ENCODE data around the gene C3orf49.
A peak's percentile ranks its signal among the peaks of the same experiment; 100 is the strongest.

Gene C3orf49

DNA sequence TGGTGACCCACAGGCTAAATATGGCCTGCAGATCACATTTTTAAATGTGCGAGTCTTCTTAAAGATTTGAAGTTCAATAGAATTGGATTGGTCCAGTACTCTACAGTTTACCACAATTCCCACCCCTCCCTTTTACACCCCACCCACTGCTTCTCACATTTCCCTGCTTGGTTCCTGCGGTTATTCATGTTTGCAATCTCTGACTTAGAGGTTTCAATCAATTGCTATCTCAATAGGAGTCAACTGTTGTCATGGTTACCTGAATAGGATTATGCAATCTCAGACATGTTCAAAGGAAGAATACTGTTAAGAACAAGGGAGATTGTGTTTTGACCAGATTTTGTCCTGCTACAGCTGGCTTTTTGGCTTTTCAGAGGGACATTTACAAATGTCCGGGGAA lies 4.9 kb upstream of the C3orf49 start:
- Histone ChIP-seq H2BK15ac (ENCODE audit: low read length) (no peak overlapping the region), H3K14ac (ENCODE audit: low read length) (no peak overlapping the region), H3K79me1 (ENCODE audit: low read depth, low read length) (no peaks in the 10 kb centered on the region), H4K8ac (ENCODE audit: low read depth, low read length) (no peak overlapping the region), H2BK12ac (ENCODE audit: low read length) (no peak overlapping the region), H2AK5ac (ENCODE audit: low read depth, low read length) (no peak overlapping the region), H3K4me1 (ENCODE audit: control insufficient read depth in 2 of 2, insufficient read depth in 1 of 2, low read depth in 1 of 2, low read length in 2 of 2) (peaks cover 6% of the 10 kb centered on the region in 2 donors), H3K27me3 (ENCODE audit: control insufficient read depth in 3 of 3, insufficient read depth in 3 of 3, low read depth in 1 of 3, low read length in 3 of 3) (no peaks in the 10 kb centered on the region), H3K23ac (ENCODE audit: low read depth, low read length, poor library complexity) (no peak overlapping the region), H3K9ac (ENCODE audit: low read depth, low read length, poor library complexity) (no peak overlapping the region), H3K4ac (ENCODE audit: low read length) (no peak overlapping the region), H3K9me3 (replicated peaks in 1 of 2; ENCODE audit: control insufficient read depth in 2 of 2, insufficient read depth in 1 of 2, low read depth in 1 of 2, low read length in 2 of 2) (no peaks in the 10 kb centered on the region), H3K4me3 (ENCODE audit: low read length in 2 of 2) (no peak overlapping the region), H2BK5ac (ENCODE audit: low read length) (no peak overlapping the region), H3K18ac (ENCODE audit: low read length) (no peak overlapping the region), H3K36me3 (replicated peaks in 1 of 2; ENCODE audit: control insufficient read depth in 2 of 2, insufficient read depth in 2 of 2, low read length in 2 of 2) (no peaks in the 10 kb centered on the region), H3K4me2 (ENCODE audit: insufficient read depth, low read length, poor library complexity, severe bottlenecking) (no peak overlapping the region), H2BK120ac (ENCODE audit: low read depth, low read length) (no peak overlapping the region), H2AFZ (ENCODE audit: low read length) (no peak overlapping the region), H3K27ac (replicated peaks; ENCODE audit: low read length) (no peak overlapping the region), H4K91ac (ENCODE audit: low read depth, low read length, poor library complexity) (no peak overlapping the region)
- no CpG with 5 or more reads among the region's 3 CpGs for WGBS, 2 donors (ENCODE audit: extremely low coverage in 2 of 2, insufficient read length in 2 of 2, insufficient replicate concordance in 1 of 2)
- DNase-seq (ENCODE audit: low spot score) = no peak

DNA sequence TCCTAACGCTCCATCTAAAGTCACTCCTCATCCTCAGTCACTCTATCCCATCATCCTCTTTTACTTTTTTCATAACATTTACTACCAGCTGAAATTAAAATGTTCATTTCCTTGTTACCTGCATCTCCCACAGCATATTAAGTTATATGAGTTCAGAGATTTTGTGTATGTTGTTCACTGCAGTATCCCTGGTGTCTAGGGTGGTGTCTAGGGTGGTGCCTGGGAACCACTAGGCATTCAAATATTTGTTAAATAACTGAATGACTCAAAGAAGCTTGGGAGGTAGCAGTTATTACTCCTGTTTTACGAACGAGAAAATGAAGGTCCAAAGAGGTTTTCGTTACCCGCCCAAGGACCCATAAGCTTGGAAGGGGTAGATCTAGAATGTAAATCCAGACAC lies 1.9 kb upstream of the C3orf49 start:
- H4K8ac ChIP-seq (ENCODE audit: low read depth, low read length) = no peak overlapping the region
- no peak overlapping the region for H3K4me3 ChIP-seq (ENCODE audit: low read length in 2 of 2)
- no peak overlapping the region for H2AFZ ChIP-seq (ENCODE audit: low read length)
- H3K23ac ChIP-seq (ENCODE audit: low read depth, low read length, poor library complexity) = no peak overlapping the region
- H3K4ac ChIP-seq (ENCODE audit: low read length) = no peak overlapping the region
- H2BK5ac ChIP-seq (ENCODE audit: low read length) = no peak overlapping the region
- H3K9me3 ChIP-seq (replicated peaks in 1 of 2; ENCODE audit: control insufficient read depth in 2 of 2, insufficient read depth in 1 of 2, low read depth in 1 of 2, low read length in 2 of 2) = no peaks in the 10 kb centered on the region
- H2AK5ac ChIP-seq (ENCODE audit: low read depth, low read length) = no peak overlapping the region
- no CpG with 5 or more reads among the region's 5 CpGs for WGBS, 2 donors (ENCODE audit: extremely low coverage in 2 of 2, insufficient read length in 2 of 2, insufficient replicate concordance in 1 of 2)
- H2BK15ac ChIP-seq (ENCODE audit: low read length) = no peak overlapping the region
- no peak overlapping the region for H3K27ac ChIP-seq (replicated peaks; ENCODE audit: low read length)
- no peaks in the 10 kb centered on the region for H3K79me1 ChIP-seq (ENCODE audit: low read depth, low read length)
- H3K36me3 ChIP-seq (replicated peaks in 1 of 2; ENCODE audit: control insufficient read depth in 2 of 2, insufficient read depth in 2 of 2, low read length in 2 of 2) = no peaks in the 10 kb centered on the region
- peaks cover 6% of the 10 kb centered on the region in 2 donors for H3K4me1 ChIP-seq (ENCODE audit: control insufficient read depth in 2 of 2, insufficient read depth in 1 of 2, low read depth in 1 of 2, low read length in 2 of 2)
- H3K9ac ChIP-seq (ENCODE audit: low read depth, low read length, poor library complexity) = no peak overlapping the region
- H3K4me2 ChIP-seq (ENCODE audit: insufficient read depth, low read length, poor library complexity, severe bottlenecking) = no peak overlapping the region
- no peak overlapping the region for H2BK120ac ChIP-seq (ENCODE audit: low read depth, low read length)
- no peak for DNase-seq (ENCODE audit: low spot score)
- no peak overlapping the region for H2BK12ac ChIP-seq (ENCODE audit: low read length)
- H3K18ac ChIP-seq (ENCODE audit: low read length) = no peak overlapping the region
- no peaks in the 10 kb centered on the region for H3K27me3 ChIP-seq (ENCODE audit: control insufficient read depth in 3 of 3, insufficient read depth in 3 of 3, low read depth in 1 of 3, low read length in 3 of 3)
- no peak overlapping the region for H4K91ac ChIP-seq (ENCODE audit: low read depth, low read length, poor library complexity)
- H3K14ac ChIP-seq (ENCODE audit: low read length) = no peak overlapping the region

DNA sequence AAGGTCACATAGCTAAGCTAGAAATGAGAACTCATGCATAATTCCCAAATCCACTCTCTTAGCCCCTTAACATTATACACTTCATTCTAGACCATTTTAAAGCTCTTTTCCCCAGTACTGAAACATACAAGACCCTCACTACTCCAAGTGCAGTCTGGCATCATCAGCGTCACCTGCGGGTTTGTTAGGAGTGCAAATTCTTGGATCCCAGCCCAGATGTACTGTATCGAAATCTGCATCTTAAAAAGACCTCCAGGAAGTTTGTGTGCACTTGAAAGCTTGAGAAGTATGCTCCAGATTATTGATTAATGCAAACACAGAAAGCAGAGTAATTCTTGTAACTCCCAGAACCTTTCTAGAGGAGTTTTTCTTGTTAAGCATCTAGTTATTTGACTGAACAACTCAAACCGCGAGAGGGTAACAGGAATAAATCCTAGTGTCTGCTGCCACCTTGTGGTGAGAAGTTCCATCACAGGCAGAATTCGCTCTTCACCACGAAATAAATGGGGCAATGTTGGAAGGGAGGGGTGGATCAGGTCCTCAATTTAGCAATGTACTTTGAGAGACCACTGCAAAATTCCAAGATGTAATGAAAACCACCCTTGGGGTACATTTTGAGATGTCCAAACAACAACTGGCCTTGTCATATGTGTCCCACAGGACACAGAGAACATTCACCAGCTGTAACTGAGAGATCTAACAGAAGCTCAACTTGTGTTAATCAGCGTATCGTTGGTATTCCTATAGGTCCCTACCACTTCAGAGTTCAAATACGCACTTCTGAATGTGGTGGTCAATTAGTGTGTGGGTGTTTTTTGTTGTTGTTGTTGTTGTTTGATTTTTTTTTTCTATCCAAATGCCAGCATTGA lies 583 bp upstream of the C3orf49 start:
- WGBS, 2 donors (ENCODE audit: extremely low coverage in 2 of 2, insufficient read length in 2 of 2, insufficient replicate concordance in 1 of 2) = no CpG with 5 or more reads among the region's 10 CpGs
- H2AFZ ChIP-seq (ENCODE audit: low read length) = no peak overlapping the region

DNA sequence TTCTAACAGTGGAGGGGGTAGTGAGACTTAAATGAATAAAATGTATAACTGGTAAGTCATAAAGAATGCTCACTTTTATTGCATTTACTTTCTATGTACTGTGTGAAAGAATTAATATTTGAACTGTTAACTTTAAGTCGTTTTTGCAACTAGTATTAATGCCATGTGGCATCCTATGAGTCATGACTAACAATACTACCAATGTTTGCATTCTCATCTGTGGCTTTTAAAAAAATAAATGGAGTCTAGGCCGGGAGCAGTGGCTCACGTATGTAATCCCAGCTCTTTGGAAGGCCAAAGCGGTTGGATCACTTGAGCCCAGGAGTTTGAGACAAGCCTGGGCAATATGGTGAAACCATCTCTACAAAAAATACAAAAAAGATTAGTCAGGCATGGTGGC lies 5.2 kb downstream of the C3orf49 start:
- Histone ChIP-seq H3K9ac (ENCODE audit: low read depth, low read length, poor library complexity) (no peak overlapping the region), H3K27ac (replicated peaks; ENCODE audit: low read length) (no peak overlapping the region), H2BK120ac (ENCODE audit: low read depth, low read length) (no peak overlapping the region), H3K36me3 (replicated peaks in 1 of 2; ENCODE audit: control insufficient read depth in 2 of 2, insufficient read depth in 2 of 2, low read length in 2 of 2) (peaks cover 0 to 15% of the 10 kb centered on the region in 2 donors), H2AK5ac (ENCODE audit: low read depth, low read length) (no peak overlapping the region), H3K4me1 (ENCODE audit: control insufficient read depth in 2 of 2, insufficient read depth in 1 of 2, low read depth in 1 of 2, low read length in 2 of 2) (no peaks in the 10 kb centered on the region), H2AFZ (ENCODE audit: low read length) (no peak overlapping the region), H2BK12ac (ENCODE audit: low read length) (no peak overlapping the region), H3K4ac (ENCODE audit: low read length) (no peak overlapping the region), H3K18ac (ENCODE audit: low read length) (no peak overlapping the region), H3K27me3 (ENCODE audit: control insufficient read depth in 3 of 3, insufficient read depth in 3 of 3, low read depth in 1 of 3, low read length in 3 of 3) (no peaks in the 10 kb centered on the region), H4K8ac (ENCODE audit: low read depth, low read length) (no peak overlapping the region), H3K4me3 (ENCODE audit: low read length in 2 of 2) (no peak overlapping the region), H3K14ac (ENCODE audit: low read length) (no peak overlapping the region), H3K9me3 (replicated peaks in 1 of 2; ENCODE audit: control insufficient read depth in 2 of 2, insufficient read depth in 1 of 2, low read depth in 1 of 2, low read length in 2 of 2) (no peaks in the 10 kb centered on the region), H4K91ac (ENCODE audit: low read depth, low read length, poor library complexity) (no peak overlapping the region), H2BK15ac (ENCODE audit: low read length) (no peak overlapping the region), H3K23ac (ENCODE audit: low read depth, low read length, poor library complexity) (no peak overlapping the region), H3K79me1 (ENCODE audit: low read depth, low read length) (no peaks in the 10 kb centered on the region), H2BK5ac (ENCODE audit: low read length) (no peak overlapping the region), H3K4me2 (ENCODE audit: insufficient read depth, low read length, poor library complexity, severe bottlenecking) (no peak overlapping the region)
- DNase-seq (ENCODE audit: low spot score) = no peak
- WGBS, 2 donors (ENCODE audit: extremely low coverage in 2 of 2, insufficient read length in 2 of 2, insufficient replicate concordance in 1 of 2) = no CpG with 5 or more reads among the region's 4 CpGs

More for the DNA sequence above, 583 bp upstream of the C3orf49 start:
- H2BK5ac ChIP-seq (ENCODE audit: low read length) = no peak overlapping the region
- H3K4me1 ChIP-seq (ENCODE audit: control insufficient read depth in 2 of 2, insufficient read depth in 1 of 2, low read depth in 1 of 2, low read length in 2 of 2) = peaks cover 5 to 6% of the 10 kb centered on the region in 2 donors
- no peak overlapping the region for H2AK5ac ChIP-seq (ENCODE audit: low read depth, low read length)
- H3K27me3 ChIP-seq (ENCODE audit: control insufficient read depth in 3 of 3, insufficient read depth in 3 of 3, low read depth in 1 of 3, low read length in 3 of 3) = no peaks in the 10 kb centered on the region
- H3K36me3 ChIP-seq (replicated peaks in 1 of 2; ENCODE audit: control insufficient read depth in 2 of 2, insufficient read depth in 2 of 2, low read length in 2 of 2) = no peaks in the 10 kb centered on the region
- no peak overlapping the region for H4K8ac ChIP-seq (ENCODE audit: low read depth, low read length)
- H2BK15ac ChIP-seq (ENCODE audit: low read length) = no peak overlapping the region
- H3K79me1 ChIP-seq (ENCODE audit: low read depth, low read length) = no peaks in the 10 kb centered on the region
- H2BK120ac ChIP-seq (ENCODE audit: low read depth, low read length) = no peak overlapping the region
- H3K4me2 ChIP-seq (ENCODE audit: insufficient read depth, low read length, poor library complexity, severe bottlenecking) = no peak overlapping the region
- H2BK12ac ChIP-seq (ENCODE audit: low read length) = no peak overlapping the region
- no peak overlapping the region for H3K14ac ChIP-seq (ENCODE audit: low read length)
- no peak overlapping the region for H3K4ac ChIP-seq (ENCODE audit: low read length)
- H3K9me3 ChIP-seq (replicated peaks in 1 of 2; ENCODE audit: control insufficient read depth in 2 of 2, insufficient read depth in 1 of 2, low read depth in 1 of 2, low read length in 2 of 2) = no peaks in the 10 kb centered on the region
- no peak overlapping the region for H3K4me3 ChIP-seq (ENCODE audit: low read length in 2 of 2)
- no peak overlapping the region for H3K27ac ChIP-seq (replicated peaks; ENCODE audit: low read length)
- H3K23ac ChIP-seq (ENCODE audit: low read depth, low read length, poor library complexity) = no peak overlapping the region
- no peak overlapping the region for H3K18ac ChIP-seq (ENCODE audit: low read length)
- H4K91ac ChIP-seq (ENCODE audit: low read depth, low read length, poor library complexity) = no peak overlapping the region
- peak; percentile 62 for DNase-seq (ENCODE audit: low spot score)
- no peak overlapping the region for H3K9ac ChIP-seq (ENCODE audit: low read depth, low read length, poor library complexity)
